Activated naive CD4-positive, alpha-beta T cell treated with anti-CD3 and anti-CD28 coated beads for 36 hours (primary cell): ENCODE measurements around the gene ARID1A. TPM values are rescaled to one million over a fixed set of nuclear protein-coding genes. Genes with fewer than 3 reads are reported as not detected.

Experiments used
- CTCF ChIA-PET: fragments of 350-600 bp; sonication (Branson Sonifier 250); formaldehyde crosslinking; loops from one replicate; lab custom pipeline; 2021; ENCODE audit warnings: antibody characterized with exemption; lab: Charles Lee
- DNase-seq: peaks from one replicate; pipeline ENCODE4 v3.0.0-alpha.2; 2020
- H3K27ac Mint-ChIP-seq: one replicate; pipeline ENCODE4 v1.8.0; 2021; ENCODE audit warnings: mild to moderate bottlenecking, mixed read lengths
- H3K27me3 Mint-ChIP-seq: one replicate; pipeline ENCODE4 v1.8.0; 2021; ENCODE audit warnings: low read depth, mixed read lengths
- H3K36me3 Mint-ChIP-seq: one replicate; pipeline ENCODE4 v1.8.0; 2021; ENCODE audit warnings: low read depth, mixed read lengths
- H3K4me1 Mint-ChIP-seq: one replicate; pipeline ENCODE4 v1.8.0; 2021; ENCODE audit warnings: low read depth, mixed read lengths
- H3K4me3 Mint-ChIP-seq: one replicate; pipeline ENCODE4 v1.8.0; 2021; ENCODE audit warnings: mild to moderate bottlenecking, moderate library complexity, mixed read lengths
- H3K9me3 Mint-ChIP-seq: one replicate; pipeline ENCODE4 v1.8.0; 2021; ENCODE audit warnings: mixed read lengths
- intact Hi-C: fragments of 100-400 bp; cut with micrococcal nuclease; formaldehyde crosslinking; loops from one replicate; pipeline ENCODE4 v1.15.1; 2023
- total RNA-seq, 2 experiments: library from RNA; stranded (reverse); gene quantifications; one replicate each; pipeline ENCODE4 v1.2.3, GENCODE V29; 2021

The ARID1A gene
- total RNA-seq, 2 experiments from 2014 or later = 65.0 to 65.9 TPM

DNA sequence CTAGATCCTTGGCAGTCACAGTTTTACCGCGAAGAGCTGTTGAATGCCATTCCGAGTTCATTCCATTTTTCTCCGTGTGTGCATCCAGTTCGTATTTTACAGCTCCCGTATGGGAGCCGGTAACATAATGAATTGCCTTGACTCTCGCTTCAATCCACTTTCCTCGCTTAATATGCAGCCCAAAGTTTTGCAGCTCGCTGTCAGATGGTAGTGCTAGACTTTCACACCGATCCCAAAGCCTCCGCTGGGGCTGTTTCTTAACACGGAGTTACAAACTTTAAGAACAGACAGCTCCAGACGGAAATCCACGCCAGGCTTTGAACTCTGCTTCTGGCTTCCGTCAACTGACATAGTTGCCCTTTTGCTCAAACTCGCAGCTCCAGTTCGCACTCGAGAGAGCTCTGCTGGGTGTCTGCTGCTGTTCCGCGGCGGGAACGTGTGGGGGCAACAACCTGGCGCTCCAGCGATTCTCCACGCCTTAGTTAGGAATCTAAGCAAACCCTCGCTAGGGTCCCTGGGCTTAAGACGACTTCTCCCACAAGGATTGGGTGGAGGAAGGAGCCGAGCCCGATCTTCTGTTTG, 3.5 kb upstream of the ARID1A start:
- Mint-ChIP-seq H3K27me3 (no peaks in the 10 kb centered on the region), H3K27ac (peak overlapping the region; percentile 91), H3K4me3 (peak overlapping the region; percentile 81), H3K4me1 (peaks cover 24% of the 10 kb centered on the region), H3K36me3 (no peaks in the 10 kb centered on the region), H3K9me3 (no peaks in the 10 kb centered on the region)
- intact Hi-C loops = loop anchor here (1.0 to 5.0 kb wide), 5 partner anchors 15 to 405 kb away; no protein-coding TSS in a partner anchor
- CTCF ChIA-PET = interaction anchor here (0.5 to 3.6 kb wide), 12 partner anchors 8 to 167 kb away, joined by 3 to 40 read pairs (median 5); partner anchors contain the start of gene PIGV
- peak; percentile 89 for DNase-seq

DNA sequence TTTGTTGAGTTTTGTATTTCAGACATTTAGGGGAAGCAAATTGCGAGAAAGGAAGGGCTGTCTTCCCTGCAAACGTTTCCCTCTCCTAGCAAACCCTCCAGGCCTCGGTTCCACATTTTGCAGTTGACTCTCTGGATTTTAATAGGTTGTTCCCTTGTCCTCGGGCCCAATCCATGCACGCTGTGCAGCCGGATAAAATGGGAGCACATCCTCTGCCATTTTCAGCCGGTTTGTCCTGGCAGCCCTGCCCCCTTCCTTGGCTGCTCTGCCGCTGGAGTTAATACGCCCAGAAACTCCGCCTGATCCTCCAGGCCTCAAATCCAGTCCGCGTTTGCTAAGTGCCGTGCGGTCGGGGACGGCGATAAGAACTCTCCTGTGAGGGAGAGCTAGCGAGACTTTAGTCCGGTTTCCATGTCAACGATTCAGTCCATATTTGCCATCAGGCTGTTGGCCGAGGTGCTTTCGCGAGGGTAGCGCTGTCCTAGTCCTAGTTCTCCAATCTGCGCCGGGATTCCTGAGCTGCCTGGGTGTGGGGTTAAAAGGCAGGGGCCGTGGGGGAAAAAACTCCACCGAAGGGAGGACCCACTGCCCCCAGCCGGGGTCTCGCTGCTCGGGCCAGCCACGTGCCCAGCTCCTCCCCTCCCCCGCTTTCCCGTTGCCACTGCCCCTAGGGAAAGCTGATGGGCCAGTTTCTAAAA, 2.9 kb upstream of the ARID1A start:
- CTCF ChIA-PET = interaction anchor here (0.6 to 3.6 kb wide), 8 partner anchors 9 to 108 kb away, joined by 3 to 40 read pairs (median 10); partner anchors contain the start of gene PIGV

DNA sequence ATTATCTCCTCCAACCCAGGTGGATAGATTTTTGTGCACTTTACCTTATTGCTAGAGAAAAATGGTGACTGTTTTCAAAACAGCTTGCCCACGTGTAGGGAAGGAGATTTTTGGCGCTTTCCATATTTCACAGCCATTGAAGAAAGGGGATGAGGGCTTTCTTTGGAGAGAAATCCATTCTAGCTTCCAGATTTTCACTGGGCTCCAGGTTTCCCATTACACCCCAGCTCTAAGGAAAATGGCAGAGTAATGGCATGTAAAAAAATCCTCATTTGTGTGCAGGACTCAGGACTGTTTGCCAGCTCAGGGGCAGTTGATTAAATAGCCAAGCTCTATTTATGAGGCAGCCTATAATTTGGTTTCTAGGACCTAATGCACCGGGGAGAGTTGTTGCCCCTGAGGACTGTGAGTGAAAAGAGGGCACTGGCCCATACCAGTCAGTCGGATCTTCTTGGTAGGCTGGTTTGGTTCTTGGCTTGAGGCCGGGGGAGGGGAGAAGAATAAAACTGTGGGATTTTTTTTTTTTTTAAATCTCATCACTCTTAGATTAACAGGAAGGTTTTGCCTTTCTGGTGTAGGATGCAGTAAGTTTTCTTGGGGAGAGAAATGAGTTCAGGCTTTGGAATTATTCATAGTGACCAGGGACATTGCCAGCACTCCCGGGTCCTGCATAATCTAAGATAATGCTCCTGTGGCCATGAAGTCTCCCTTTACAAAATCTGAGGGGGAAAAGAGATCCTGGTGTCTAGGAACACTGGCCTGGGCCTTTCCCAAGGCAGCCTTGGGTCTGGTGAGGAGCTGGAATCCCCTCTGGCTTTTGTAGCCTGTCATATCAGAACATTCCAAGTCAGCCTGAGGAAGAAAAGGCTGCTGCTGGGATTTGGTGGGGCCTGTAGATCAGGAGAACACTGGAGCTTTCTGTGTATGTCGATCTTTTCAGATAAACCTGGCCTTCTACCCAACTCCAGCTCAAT, 1.9 kb upstream of the ARID1A start:
- intact Hi-C loops = loop anchor here (2.0 to 5.0 kb wide), 3 partner anchors 171 to 407 kb away; no protein-coding TSS in a partner anchor
- peaks cover 22% of the 10 kb centered on the region for H3K4me1 Mint-ChIP-seq
- peak overlapping the region; percentile 81 for H3K4me3 Mint-ChIP-seq
- no peak for DNase-seq
- H3K36me3 Mint-ChIP-seq = no peaks in the 10 kb centered on the region
- CTCF ChIA-PET = interaction anchor here (0.6 to 3.6 kb wide), 11 partner anchors 8 to 453 kb away, joined by 3 to 40 read pairs (median 4); partner anchors contain the start of gene PIGV
- no peaks in the 10 kb centered on the region for H3K9me3 Mint-ChIP-seq
- H3K27me3 Mint-ChIP-seq = no peaks in the 10 kb centered on the region
- H3K27ac Mint-ChIP-seq = peak overlapping the region; percentile 91

More for the DNA sequence above, 2.9 kb upstream of the ARID1A start:
- no peaks in the 10 kb centered on the region for H3K36me3 Mint-ChIP-seq
- H3K27ac Mint-ChIP-seq = peak overlapping the region; percentile 91
- peak; percentile 95 for DNase-seq
- no peaks in the 10 kb centered on the region for H3K9me3 Mint-ChIP-seq
- peak overlapping the region; percentile 81 for H3K4me3 Mint-ChIP-seq
- no peaks in the 10 kb centered on the region for H3K27me3 Mint-ChIP-seq
- peaks cover 22% of the 10 kb centered on the region for H3K4me1 Mint-ChIP-seq
- intact Hi-C loops = loop anchor here (1.0 to 5.0 kb wide), 5 partner anchors 16 to 406 kb away; no protein-coding TSS in a partner anchor

DNA sequence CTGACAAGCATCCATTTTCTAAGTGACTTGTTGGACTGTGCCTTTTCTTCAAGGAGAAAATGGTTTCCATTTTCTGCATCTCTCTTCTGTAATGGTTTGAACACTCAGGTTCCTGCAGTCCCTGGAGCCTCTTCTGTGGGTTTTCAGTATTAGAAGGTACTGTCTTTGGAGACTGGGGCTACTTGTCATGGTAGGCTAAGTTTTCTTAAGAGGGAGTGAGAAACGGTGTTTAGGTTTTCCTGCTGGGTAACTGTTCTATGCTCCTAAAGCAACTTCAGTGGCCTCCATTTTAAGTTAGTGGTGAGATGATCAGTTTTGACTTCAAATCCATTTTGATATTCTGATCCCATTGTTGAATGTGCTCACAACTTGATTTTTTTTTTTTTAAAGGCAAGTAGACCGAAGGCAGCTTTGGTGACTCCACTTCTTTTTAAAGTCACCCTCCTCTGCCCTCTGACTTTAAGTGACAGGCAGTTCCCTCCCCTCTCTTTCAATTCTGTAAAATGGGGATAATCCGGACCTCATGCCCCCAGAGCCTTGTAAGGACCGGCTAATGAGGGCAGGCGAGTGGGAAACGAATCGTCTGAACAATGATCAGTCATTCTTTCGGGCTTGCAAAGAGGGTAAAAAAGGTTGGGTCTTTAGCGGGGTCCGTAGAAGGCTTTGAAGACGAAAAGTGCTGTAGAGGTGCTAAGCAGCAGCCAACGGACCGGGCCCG, 1.0 kb upstream of the ARID1A start:
- CTCF ChIA-PET = interaction anchor here (0.6 to 1.2 kb wide), 4 partner anchors 21 to 300 kb away, joined by 3 to 5 read pairs (median 4); no protein-coding TSS in a partner anchor
- intact Hi-C loops = loop anchor here (5.0 kb wide), 2 partner anchors 152 to 407 kb away; no protein-coding TSS in a partner anchor
- DNase-seq = peak; percentile 38

DNA sequence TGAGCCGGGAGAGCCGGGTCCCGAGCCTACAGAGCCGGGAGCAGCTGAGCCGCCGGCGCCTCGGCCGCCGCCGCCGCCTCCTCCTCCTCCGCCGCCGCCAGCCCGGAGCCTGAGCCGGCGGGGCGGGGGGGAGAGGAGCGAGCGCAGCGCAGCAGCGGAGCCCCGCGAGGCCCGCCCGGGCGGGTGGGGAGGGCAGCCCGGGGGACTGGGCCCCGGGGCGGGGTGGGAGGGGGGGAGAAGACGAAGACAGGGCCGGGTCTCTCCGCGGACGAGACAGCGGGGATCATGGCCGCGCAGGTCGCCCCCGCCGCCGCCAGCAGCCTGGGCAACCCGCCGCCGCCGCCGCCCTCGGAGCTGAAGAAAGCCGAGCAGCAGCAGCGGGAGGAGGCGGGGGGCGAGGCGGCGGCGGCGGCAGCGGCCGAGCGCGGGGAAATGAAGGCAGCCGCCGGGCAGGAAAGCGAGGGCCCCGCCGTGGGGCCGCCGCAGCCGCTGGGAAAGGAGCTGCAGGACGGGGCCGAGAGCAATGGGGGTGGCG, 371 bp downstream of the ARID1A start:
- DNase-seq = peak; percentile 26
- H3K9me3 Mint-ChIP-seq = no peaks in the 10 kb centered on the region
- no peaks in the 10 kb centered on the region for H3K27me3 Mint-ChIP-seq
- H3K36me3 Mint-ChIP-seq = peaks cover 6% of the 10 kb centered on the region
- H3K27ac Mint-ChIP-seq = peak overlapping the region; percentile 64
- CTCF ChIA-PET = interaction anchor here (1.0 to 10.2 kb wide), 2 partner anchors 30 to 94 kb away, joined by 3 to 72 read pairs; partner anchors contain the start of gene PIGV
- H3K4me1 Mint-ChIP-seq = peaks cover 22% of the 10 kb centered on the region
- intact Hi-C loops = loop anchor here (5.0 kb wide), 1 partner anchor 154 kb away; no protein-coding TSS in a partner anchor
- peak overlapping the region; percentile 51 for H3K4me3 Mint-ChIP-seq

More for the DNA sequence above, 1.0 kb upstream of the ARID1A start:
- Mint-ChIP-seq H3K27ac (peak overlapping the region; percentile 91), H3K27me3 (no peaks in the 10 kb centered on the region), H3K4me1 (peaks cover 22% of the 10 kb centered on the region), H3K36me3 (no peaks in the 10 kb centered on the region), H3K9me3 (no peaks in the 10 kb centered on the region), H3K4me3 (peak overlapping the region; percentile 81)

DNA sequence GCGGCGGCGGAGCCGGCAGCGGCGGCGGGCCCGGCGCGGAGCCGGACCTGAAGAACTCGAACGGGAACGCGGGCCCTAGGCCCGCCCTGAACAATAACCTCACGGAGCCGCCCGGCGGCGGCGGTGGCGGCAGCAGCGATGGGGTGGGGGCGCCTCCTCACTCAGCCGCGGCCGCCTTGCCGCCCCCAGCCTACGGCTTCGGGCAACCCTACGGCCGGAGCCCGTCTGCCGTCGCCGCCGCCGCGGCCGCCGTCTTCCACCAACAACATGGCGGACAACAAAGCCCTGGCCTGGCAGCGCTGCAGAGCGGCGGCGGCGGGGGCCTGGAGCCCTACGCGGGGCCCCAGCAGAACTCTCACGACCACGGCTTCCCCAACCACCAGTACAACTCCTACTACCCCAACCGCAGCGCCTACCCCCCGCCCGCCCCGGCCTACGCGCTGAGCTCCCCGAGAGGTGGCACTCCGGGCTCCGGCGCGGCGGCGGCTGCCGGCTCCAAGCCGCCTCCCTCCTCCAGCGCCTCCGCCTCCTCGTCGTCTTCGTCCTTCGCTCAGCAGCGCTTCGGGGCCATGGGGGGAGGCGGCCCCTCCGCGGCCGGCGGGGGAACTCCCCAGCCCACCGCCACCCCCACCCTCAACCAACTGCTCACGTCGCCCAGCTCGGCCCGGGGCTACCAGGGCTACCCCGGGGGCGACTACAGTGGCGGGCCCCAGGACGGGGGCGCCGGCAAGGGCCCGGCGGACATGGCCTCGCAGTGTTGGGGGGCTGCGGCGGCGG, 1.0 kb downstream of the ARID1A start:
- peak; percentile 67 for DNase-seq
- H3K36me3 Mint-ChIP-seq = peaks cover 6% of the 10 kb centered on the region
- intact Hi-C loops = loop anchor here (5.0 kb wide), 1 partner anchor 155 kb away; no protein-coding TSS in a partner anchor
- H3K27ac Mint-ChIP-seq = peak overlapping the region; percentile 80
- CTCF ChIA-PET = interaction anchor here (1.0 to 10.2 kb wide), 2 partner anchors 30 to 93 kb away, joined by 3 to 72 read pairs; partner anchors contain the start of gene PIGV
- H3K4me1 Mint-ChIP-seq = peaks cover 22% of the 10 kb centered on the region
- no peak overlapping the region for H3K4me3 Mint-ChIP-seq
- H3K27me3 Mint-ChIP-seq = no peaks in the 10 kb centered on the region
- no peaks in the 10 kb centered on the region for H3K9me3 Mint-ChIP-seq

DNA sequence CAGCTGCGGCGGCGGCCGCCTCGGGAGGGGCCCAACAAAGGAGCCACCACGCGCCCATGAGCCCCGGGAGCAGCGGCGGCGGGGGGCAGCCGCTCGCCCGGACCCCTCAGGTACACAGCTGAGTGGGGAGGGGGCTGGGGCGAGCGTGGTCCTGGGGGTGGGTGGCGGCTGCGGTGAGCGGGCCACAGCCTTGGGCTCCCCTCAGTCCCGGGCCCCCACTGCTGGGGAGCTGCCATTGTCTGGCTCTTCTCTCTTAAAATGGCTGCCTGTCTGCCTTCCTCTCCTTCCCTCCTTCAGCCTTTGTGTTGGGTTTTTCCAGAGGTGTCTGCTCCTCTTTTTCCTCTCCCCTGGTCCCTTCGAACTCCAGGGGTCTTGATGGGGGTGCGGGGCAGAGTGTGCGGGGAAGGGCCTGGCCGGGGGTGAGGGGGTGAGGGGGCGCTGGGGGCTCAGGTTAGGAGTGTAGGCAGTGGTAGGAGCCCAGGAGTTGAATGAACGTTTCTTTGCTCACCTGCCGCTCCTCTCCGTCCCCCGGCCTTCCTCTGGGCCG, 1.7 kb downstream of the ARID1A start:
- H3K36me3 Mint-ChIP-seq = peaks cover 6% of the 10 kb centered on the region
- H3K27ac Mint-ChIP-seq = no peak overlapping the region
- CTCF ChIA-PET = interaction anchor here (1.1 to 10.2 kb wide), 4 partner anchors 44 to 96 kb away, joined by 3 to 72 read pairs (median 6); partner anchors contain the start of gene PIGV
- intact Hi-C loops = loop anchor here (5.0 kb wide), 1 partner anchor 155 kb away; no protein-coding TSS in a partner anchor
- H3K4me3 Mint-ChIP-seq = no peak overlapping the region
- no peaks in the 10 kb centered on the region for H3K27me3 Mint-ChIP-seq
- no peaks in the 10 kb centered on the region for H3K9me3 Mint-ChIP-seq
- H3K4me1 Mint-ChIP-seq = peaks cover 19% of the 10 kb centered on the region
- peak; percentile 37 for DNase-seq

DNA sequence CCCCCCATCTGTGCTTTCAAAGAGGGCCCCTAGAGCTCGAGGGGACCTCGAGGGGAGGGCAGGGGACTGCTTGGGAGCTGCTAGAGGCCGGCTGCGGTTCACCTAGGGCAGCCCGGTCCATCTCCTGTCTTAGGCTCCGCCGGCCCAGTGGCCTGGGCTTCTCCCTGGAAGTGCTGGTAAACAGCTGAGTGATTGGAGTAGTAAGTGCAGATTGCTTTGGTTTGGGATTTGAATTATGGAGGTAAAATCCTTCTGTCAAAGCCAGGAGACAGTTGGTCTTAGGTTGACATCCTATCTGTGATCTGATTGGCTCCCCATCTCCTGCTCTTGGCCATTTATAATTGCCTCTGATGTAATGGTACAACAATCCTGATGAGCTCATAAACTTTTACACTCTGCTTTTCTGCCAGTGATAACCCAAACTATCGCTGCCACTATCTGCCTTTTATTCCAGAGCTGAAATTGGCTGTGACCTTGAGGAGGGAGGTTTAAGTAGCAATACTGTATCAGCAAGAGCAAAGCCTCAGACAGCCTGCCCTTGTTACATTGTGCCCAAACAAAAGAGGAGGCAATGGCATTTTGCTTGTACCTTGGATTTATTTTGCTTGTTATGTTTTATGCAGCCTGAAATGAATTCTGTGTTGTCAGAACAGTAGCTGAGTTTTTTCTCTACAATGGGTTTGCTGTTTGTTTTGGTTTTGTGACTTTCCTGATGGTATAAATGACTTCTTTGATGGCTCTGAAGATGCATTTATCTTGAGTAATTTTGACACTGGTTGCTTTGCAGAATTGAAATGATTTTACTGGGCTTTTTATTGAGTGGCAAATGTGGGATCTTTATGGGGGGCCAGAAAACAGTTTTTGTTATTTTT, 2.4 kb downstream of the ARID1A start:
- CTCF ChIA-PET = interaction anchor here (0.9 to 10.2 kb wide), 5 partner anchors 44 to 96 kb away, joined by 3 to 72 read pairs (median 5); partner anchors contain the start of gene PIGV
- Mint-ChIP-seq H3K27ac (no peak overlapping the region), H3K36me3 (peaks cover 6% of the 10 kb centered on the region), H3K9me3 (no peaks in the 10 kb centered on the region), H3K27me3 (no peaks in the 10 kb centered on the region), H3K4me1 (peaks cover 17% of the 10 kb centered on the region), H3K4me3 (no peak overlapping the region)
- intact Hi-C loops = loop anchor here (1.0 to 5.0 kb wide), 4 partner anchors 24 to 156 kb away; no protein-coding TSS in a partner anchor
- DNase-seq = peak; percentile 66

DNA sequence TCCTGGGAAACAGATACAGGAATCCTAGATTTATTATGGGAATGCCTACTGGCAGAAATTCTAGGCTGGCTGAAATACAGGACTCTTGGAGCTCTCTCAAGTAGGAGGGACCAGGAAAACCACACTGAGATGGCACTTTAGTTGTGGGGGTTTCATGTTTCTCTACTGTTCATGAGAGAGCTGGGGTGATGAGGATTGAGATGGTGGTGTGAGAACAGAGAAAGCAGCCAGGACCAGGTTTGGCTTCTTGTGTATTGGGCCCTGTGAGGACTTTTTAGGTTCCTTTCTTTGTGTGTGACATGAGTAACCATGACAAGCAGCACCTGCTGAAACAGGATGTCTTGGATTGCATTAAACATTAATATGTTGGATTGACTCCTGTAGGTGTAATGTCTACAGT, 4.9 kb downstream of the ARID1A start:
- peak; percentile 44 for DNase-seq
- H3K4me1 Mint-ChIP-seq = peaks cover 8% of the 10 kb centered on the region
- H3K27ac Mint-ChIP-seq = no peak overlapping the region
- H3K27me3 Mint-ChIP-seq = no peaks in the 10 kb centered on the region
- no peaks in the 10 kb centered on the region for H3K9me3 Mint-ChIP-seq
- H3K36me3 Mint-ChIP-seq = peaks cover 17% of the 10 kb centered on the region
- H3K4me3 Mint-ChIP-seq = no peak overlapping the region
- intact Hi-C loops = no loop called here
- CTCF ChIA-PET = interaction anchor here (1.5 to 10.2 kb wide), 4 partner anchors 9 to 89 kb away, joined by 5 to 72 read pairs (median 17); partner anchors contain the start of gene PIGV
